HTR-8/SVneo (cell line): Measurements from ENCODE around the gene ABCA13.
"Not testable (repeated sequence)": the region's sequence is repeated elsewhere in the genome, so short reads cannot be mapped to it uniquely, and the experiment has no call there.

ENCODE experiments used
- DNase-seq: peaks from one replicate; pipeline ENCODE4 v3.0.0; 2011; ENCODE audit warnings: low spot score, mixed read lengths; ENCODE audit not compliant: insufficient read length
- FAIRE-seq: peaks from 2 replicates; lab custom pipeline; 2011; peaks lifted over from hg19 to GRCh38; lab: Jason Lieb, UNC

The ABCA13 gene

GRCh38 chr7:48173756-48174382 is 2.6 kb downstream of the ABCA13 start:
- DNase-seq (no peak), FAIRE-seq (no peak)

DNA sequence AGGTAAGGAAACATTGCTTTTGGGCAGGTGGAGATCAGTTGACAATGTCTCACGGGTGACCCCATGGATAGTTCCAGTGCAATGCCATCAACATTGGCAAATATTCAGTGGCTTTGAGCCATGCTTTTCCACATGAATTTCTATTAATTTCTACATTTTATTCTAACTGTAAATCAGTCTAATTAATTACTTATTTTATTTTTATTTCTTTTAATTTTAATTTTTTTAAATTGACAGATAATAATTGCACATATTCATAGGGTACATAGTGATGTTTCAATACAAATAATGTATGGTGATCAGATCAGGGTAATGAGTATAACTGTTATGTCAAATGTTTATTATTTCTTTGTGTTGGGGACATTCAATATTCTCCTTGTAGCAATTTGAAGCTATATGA is 3.8 kb downstream of the ABCA13 start:
- FAIRE-seq = no peak
- DNase-seq = no peak

GRCh38 chr7:48176356-48176893 is 5.2 kb downstream of the ABCA13 start:
- FAIRE-seq = no peak
- no peak for DNase-seq

- no peak for DNase-seq
- FAIRE-seq = no peak
Measured at GRCh38 chr7:48177271-48177670, 6.0 kb downstream of the ABCA13 start.

DNA sequence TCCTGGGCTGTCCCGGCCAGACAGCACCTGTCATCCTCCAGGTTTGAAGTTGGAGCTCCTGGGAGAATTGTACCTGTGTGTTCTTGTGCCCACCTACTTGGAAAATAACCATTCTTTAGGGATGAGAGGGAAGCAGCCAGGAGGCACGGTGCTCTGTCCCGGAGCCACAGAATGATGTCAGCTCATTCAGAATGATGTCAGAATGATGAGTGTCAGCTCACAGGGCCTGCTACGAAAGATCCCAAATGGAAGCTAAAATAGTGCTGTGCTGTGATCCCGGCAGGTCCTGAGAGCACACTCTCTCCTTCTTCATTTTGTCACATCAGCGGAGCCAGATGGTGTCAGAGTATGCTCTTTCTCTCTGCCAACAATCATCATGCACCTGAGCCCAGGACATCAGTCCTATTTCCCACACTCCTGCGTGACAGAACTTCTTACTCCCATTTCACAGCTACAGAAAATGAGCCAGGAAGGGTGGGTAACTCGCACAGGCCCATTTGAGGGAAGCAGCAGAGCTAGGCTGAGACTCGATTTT is 8.3 kb downstream of the ABCA13 start:
- no peak for FAIRE-seq
- DNase-seq = no peak

GRCh38 chr7:48180981-48181380 is 9.7 kb downstream of the ABCA13 start:
- DNase-seq (no peak), FAIRE-seq (no peak)

DNA sequence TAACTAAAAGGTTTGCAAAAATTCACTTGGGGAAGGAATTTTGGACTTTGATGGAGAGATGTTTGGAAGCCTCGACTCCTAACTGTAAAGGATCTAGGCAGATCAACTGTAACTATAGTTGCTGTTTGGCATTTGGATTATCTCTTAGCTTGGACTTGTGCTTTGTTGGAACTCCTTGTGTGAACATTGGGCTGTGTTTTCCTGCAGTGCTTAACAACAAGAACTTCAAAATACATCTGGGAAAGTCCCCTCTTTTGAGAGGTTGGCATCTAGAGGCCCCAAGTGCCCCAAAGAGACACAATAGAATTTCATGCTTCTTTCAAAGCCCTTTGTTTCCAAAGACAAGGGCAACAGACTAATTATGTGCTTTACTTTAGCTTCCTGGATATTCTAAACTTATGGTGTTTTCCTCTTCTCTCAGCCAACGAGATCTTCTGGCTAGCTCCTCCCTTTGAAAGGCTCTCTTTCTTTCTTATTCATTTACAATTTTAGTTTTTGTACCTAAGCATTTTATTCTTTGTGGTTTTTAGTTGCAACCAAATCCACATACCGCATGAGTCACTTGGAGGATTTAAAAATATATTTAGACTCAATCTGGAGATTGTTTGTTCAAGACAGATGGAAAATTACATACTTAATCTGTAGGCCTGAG is 11.6 kb downstream of the ABCA13 start:
- FAIRE-seq (no peak), DNase-seq (no peak)

DNA sequence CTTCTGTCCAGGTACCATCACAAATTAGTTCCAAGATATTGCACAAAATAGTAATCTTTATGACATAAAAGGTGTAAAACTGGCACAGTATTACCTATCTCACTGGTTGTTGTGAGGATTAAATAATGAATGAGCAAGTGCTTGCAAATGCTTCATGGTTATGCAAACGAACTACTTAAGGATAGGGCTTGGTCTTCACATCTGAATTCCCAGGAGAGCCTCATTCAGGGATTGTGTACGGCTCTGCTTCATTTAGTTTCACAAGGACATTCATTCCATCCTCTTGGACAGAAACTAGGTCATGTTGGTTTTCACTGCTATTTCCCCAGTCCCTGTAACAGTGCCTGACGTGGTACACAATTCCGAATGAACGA is 12.1 kb downstream of the ABCA13 start:
- DNase-seq (no peak), FAIRE-seq (no peak)

- DNase-seq = no peak
- no peak for FAIRE-seq
Measured at GRCh38 chr7:48183965-48184364, 12.7 kb downstream of the ABCA13 start.

- no peak for DNase-seq
- no peak for FAIRE-seq
Measured at GRCh38 chr7:48188776-48189520, 17.7 kb downstream of the ABCA13 start.

- no peak for FAIRE-seq
- no peak for DNase-seq
Measured at GRCh38 chr7:48192996-48193395, 21.7 kb downstream of the ABCA13 start.

- FAIRE-seq (peak; percentile 66), DNase-seq (no peak)
Measured at GRCh38 chr7:48193421-48193820, 22.2 kb downstream of the ABCA13 start.

GRCh38 chr7:48200946-48201589 is 29.8 kb downstream of the ABCA13 start:
- not testable (repeated sequence) for DNase-seq, FAIRE-seq

DNA sequence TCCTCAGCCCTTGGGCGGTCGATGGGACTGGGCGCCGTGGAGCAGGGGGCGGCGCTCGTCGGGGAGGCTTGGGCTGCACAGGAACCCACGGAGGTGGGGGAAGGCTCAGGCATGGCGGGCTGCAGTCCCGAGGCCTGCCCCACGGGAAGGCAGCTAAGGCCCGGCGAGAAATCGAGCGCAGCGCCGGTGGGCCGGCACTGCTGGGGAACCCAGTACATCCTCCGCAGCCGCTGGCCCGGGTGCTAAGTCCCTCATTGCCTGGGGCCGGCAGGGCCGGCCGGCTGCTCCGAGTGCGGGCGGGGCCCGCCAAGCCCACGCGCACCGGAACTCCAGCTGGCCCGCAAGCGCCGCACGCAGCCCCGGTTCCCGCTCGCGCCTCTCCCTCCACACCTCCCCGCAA is 31.7 kb downstream of the ABCA13 start:
- FAIRE-seq, DNase-seq: not testable (repeated sequence)

GRCh38 chr7:48207155-48207675 is 36.0 kb downstream of the ABCA13 start:
- DNase-seq (no peak), FAIRE-seq (no peak)

DNA sequence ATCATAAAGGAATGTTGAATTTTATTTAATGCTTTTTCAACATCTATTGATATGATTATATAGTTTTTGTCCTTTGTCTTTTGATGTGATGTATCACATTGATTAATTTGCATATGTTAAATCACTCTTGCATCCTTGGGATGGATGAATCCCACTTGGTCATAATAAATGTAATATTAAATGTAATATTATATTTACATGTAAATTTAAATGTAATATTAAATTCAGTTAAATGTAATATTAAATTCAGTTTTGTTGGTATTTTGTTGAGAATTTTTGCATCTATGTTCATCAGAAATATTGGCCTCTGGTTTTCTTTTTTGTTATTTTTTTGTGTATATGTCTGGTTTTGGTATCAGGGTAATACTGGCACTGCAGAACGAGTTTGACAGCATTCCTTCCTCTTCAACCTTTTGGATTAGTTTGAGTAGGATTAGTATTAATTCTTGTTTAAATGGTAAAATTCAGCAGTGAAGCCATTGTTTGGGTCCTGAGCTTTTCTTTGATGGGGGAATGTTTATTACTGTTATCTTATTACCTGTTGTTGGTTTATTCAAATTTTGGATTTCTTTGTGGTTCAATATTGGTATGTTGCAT is 37.8 kb downstream of the ABCA13 start:
- DNase-seq (no peak), FAIRE-seq (no peak)

- no peak for DNase-seq
- FAIRE-seq = no peak
Measured at GRCh38 chr7:48213226-48213625, 42.0 kb downstream of the ABCA13 start.

GRCh38 chr7:48217266-48217665 is 46.0 kb downstream of the ABCA13 start:
- DNase-seq (no peak), FAIRE-seq (no peak)

- DNase-seq = no peak
Measured at GRCh38 chr7:48217753-48218152, 46.5 kb downstream of the ABCA13 start.

DNA sequence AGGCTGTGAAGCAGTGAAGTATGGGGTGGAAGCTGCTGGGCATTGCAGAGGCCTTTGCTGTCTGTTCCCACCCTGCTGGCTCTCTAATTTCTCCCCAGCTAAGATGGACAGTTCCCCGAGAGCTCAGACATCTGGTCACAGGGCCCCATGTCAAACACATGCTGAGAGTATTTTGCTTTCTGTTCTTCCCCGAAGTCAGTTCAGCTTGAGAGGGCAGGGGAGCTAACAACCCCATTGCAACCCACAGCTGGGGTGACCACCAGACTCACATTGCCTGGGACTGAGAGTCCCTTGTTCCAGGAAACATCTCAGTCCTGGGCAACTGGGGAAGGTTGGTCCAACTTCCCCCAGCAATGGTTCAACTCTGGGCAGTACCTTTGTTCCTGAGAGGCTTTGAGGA is 52.8 kb downstream of the ABCA13 start:
- no peak for FAIRE-seq
- DNase-seq = no peak

More at GRCh38 chr7:48217753-48218152, 46.5 kb downstream of the ABCA13 start:
- no peak for FAIRE-seq
